Thoracic aorta (tissue), 2 donors: ENCODE results near the gene CMTM3. TPM values are rescaled to one million over a fixed set of nuclear protein-coding genes. Genes with fewer than 3 reads are reported as not detected.

Source experiments
- ATAC-seq: fragments of 150-250 bp; one replicate; pipeline ENCODE4 v1.8.0; 2017; ENCODE audit warnings: low read depth; ENCODE audit not compliant: insufficient number of reproducible peaks, low FRiP score
- DNase-seq: peaks from one replicate; pipeline ENCODE4 v3.0.0-alpha.2; 2020; ENCODE audit warnings: low spot score
- H3K27ac ChIP-seq, 2 donors: fragments of 200-600 bp; sonication (generic); 1 replicate in 1 of 2; 2 replicates in 1 of 2; pipeline ENCODE4 v1.5.1; 2016; ENCODE audit warnings: mild to moderate bottlenecking in 2 of 2, moderate library complexity in 2 of 2
- H3K27me3 ChIP-seq: fragments of 200-600 bp; sonication (generic); replicated peaks from 2 replicates; pipeline ENCODE4 v1.6.0; 2016; ENCODE audit warnings: mild to moderate bottlenecking; ENCODE audit not compliant: insufficient read depth
- H3K36me3 ChIP-seq: fragments of 200-600 bp; sonication (generic); one replicate; pipeline ENCODE4 v1.5.1; 2016
- H3K4me1 ChIP-seq, 2 donors: fragments of 200-600 bp; sonication (generic); 1 replicate in 1 of 2; 2 replicates in 1 of 2; pipeline versions ENCODE4 v1.5.1 to v1.6.0; 2016; ENCODE audit warnings: low read depth in 2 of 2, mild to moderate bottlenecking in 1 of 2; ENCODE audit not compliant: control insufficient read depth in 1 of 2
- H3K4me3 ChIP-seq: fragments of 200-600 bp; sonication (generic); 2 replicates; pipeline ENCODE4 v1.5.1; 2016; ENCODE audit warnings: mild to moderate bottlenecking
- H3K9me3 ChIP-seq: fragments of 200-600 bp; sonication (generic); 2 replicates; pipeline ENCODE4 v1.5.1; 2016
- CTCF ChIP-seq: fragments of 200-600 bp; sonication (generic); IDR thresholded peaks from one replicate; pipeline ENCODE4 v1.5.1; 2019; ENCODE audit warnings: antibody characterized with exemption
- total RNA-seq, 2 donors: library from RNA; depleted of rRNA; stranded (reverse); fragments of >200 nt; gene quantifications; one replicate each; pipeline versions ENCODE4 v1.1.0 to v1.2.3, GENCODE V29; 2016

Gene CMTM3
- total RNA-seq, 2 donors from 2014 or later, result 16.6 to 20.7 TPM

- Histone ChIP-seq H3K27me3 (no peaks in the 10 kb centered on the region), H3K4me3 (no peak overlapping the region), H3K9me3 (no peaks in the 10 kb centered on the region), H3K36me3 (no peaks in the 10 kb centered on the region), H3K27ac (no peak overlapping the region), H3K4me1 (no peaks in the 10 kb centered on the region)
- TF ChIP-seq CTCF, result no peak
- ATAC-seq, result no peak
- DNase-seq, result no peak
These were observed 30.2 kb downstream of the CMTM3 start for GRCh38 chr16:66634527-66635196.

- Histone ChIP-seq H3K4me1 (no peaks in the 10 kb centered on the region), H3K27ac (no peak overlapping the region), H3K27me3 (no peaks in the 10 kb centered on the region), H3K4me3 (no peak overlapping the region), H3K36me3 (no peaks in the 10 kb centered on the region), H3K9me3 (no peaks in the 10 kb centered on the region)
- DNase-seq (no peak), ATAC-seq (no peak)
- TF ChIP-seq CTCF, result no peak
These were observed 30.9 kb downstream of the CMTM3 start for GRCh38 chr16:66635406-66635805.

GRCh38 chr16:66636199-66636598 lies 31.7 kb downstream of the CMTM3 start:
- H3K4me3 ChIP-seq, result no peak overlapping the region
- H3K27me3 ChIP-seq, result no peaks in the 10 kb centered on the region
- no peak for TF ChIP-seq CTCF
- no peak for DNase-seq
- no peaks in the 10 kb centered on the region for H3K4me1 ChIP-seq
- H3K27ac ChIP-seq, result no peak overlapping the region
- ATAC-seq, result no peak
- H3K9me3 ChIP-seq, result no peaks in the 10 kb centered on the region
- H3K36me3 ChIP-seq, result no peaks in the 10 kb centered on the region

GRCh38 chr16:66637806-66638205 lies 33.3 kb downstream of the CMTM3 start:
- DNase-seq, result no peak
- no peak overlapping the region for H3K27ac ChIP-seq
- H3K9me3 ChIP-seq, result no peaks in the 10 kb centered on the region
- no peaks in the 10 kb centered on the region for H3K36me3 ChIP-seq
- no peak overlapping the region for H3K4me3 ChIP-seq
- no peak for TF ChIP-seq CTCF
- no peaks in the 10 kb centered on the region for H3K27me3 ChIP-seq
- H3K4me1 ChIP-seq, result no peaks in the 10 kb centered on the region
- ATAC-seq, result no peak

GRCh38 chr16:66639091-66639885 lies 34.8 kb downstream of the CMTM3 start:
- Histone ChIP-seq H3K36me3 (no peaks in the 10 kb centered on the region), H3K27ac (no peak overlapping the region), H3K4me1 (no peaks in the 10 kb centered on the region), H3K9me3 (no peaks in the 10 kb centered on the region), H3K4me3 (no peak overlapping the region), H3K27me3 (no peaks in the 10 kb centered on the region)
- ATAC-seq, result no peak
- DNase-seq, result no peak
- TF ChIP-seq CTCF, result no peak
